ES-I3 (cell line): ENCODE results near the gene GPX5.
"Not testable (repeated sequence)": the region's sequence is repeated elsewhere in the genome, so short reads cannot be mapped to it uniquely, and the experiment has no call there.

ENCODE experiments used
- H3K36me3 ChIP-seq: 2 replicates; pipeline ENCODE4 v1.6.1; 2013; ENCODE audit warnings: mild to moderate bottlenecking, low read length, control low read depth, moderate library complexity; ENCODE audit not compliant: insufficient read depth
- H3K4me1 ChIP-seq: 2 replicates; pipeline ENCODE4 v1.6.1; 2013; ENCODE audit warnings: mild to moderate bottlenecking, control low read depth, low read length; ENCODE audit not compliant: insufficient read depth
- H3K9ac ChIP-seq: 2 replicates; pipeline ENCODE4 v1.6.1; 2013; ENCODE audit warnings: low read depth, mild to moderate bottlenecking, low read length, moderate library complexity
- H3K9me3 ChIP-seq: 2 replicates; pipeline ENCODE4 v1.6.1; 2013; ENCODE audit warnings: mild to moderate bottlenecking, low read length, moderate library complexity; ENCODE audit not compliant: control insufficient read depth, insufficient read depth

GPX5 gene

GRCh38 chr6:28534875-28535274 lies 9.2 kb downstream of the GPX5 start:
- H3K9ac ChIP-seq: no peak overlapping the region
- no peaks in the 10 kb centered on the region for H3K36me3 ChIP-seq
- 0 out of 2 replicates have a peak, but pooled peaks cover 5% of the 10 kb centered on the region for H3K4me1 ChIP-seq
- no peaks in the 10 kb centered on the region for H3K9me3 ChIP-seq

DNA sequence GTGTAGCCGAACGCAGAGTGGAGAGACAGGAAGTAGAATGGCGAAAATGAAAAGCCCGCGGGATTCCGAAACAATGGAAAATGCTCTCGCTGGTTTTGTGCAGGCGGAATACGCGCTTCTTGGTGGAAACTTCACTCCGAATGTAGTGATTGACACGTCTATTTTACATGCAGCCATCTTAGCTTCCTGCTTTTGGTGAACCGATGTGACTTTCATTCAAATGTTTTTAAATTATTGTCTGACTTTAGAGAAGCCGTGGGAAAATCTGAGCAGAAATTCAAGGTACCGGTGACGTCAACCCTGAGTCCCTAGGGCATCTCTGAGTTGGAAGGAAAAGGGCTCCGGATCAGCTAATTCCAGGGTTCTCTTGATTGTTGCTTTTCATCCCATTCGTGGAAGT lies 11.4 kb downstream of the GPX5 start:
- H3K9me3 ChIP-seq: no peaks in the 10 kb centered on the region
- no peaks in the 10 kb centered on the region for H3K4me1 ChIP-seq
- H3K9ac ChIP-seq: peak overlapping the region; percentile 87
- no peaks in the 10 kb centered on the region for H3K36me3 ChIP-seq

DNA sequence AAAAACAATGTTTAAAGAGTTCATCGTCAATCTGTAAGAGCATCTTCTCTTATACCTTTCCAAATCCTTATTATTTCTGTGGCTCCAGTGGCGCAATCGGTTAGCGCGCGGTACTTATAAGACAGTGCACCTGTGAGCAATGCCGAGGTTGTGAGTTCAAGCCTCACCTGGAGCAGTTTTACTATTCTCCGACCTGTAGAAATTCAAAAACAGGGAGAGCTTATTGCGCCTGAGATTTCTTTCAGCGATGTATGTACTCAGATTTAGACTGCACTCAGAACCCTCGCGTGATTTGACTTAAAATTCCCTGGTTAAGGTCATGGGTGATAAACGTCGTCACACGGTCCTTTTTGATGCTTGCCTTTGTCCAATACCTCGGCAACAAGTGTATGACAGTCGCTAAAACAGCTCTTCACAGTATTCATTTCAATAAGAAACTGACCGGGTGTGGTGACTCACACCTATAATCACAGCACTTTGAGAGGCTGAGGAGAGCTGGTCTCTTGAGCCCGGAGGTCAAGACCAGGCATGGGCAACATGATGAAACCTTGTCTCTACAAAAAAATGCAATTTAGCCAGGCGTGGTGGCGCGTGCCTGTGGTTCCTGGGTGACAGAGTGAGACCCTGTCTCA lies 11.9 kb downstream of the GPX5 start:
- no peaks in the 10 kb centered on the region for H3K4me1 ChIP-seq
- no peaks in the 10 kb centered on the region for H3K9me3 ChIP-seq
- no peaks in the 10 kb centered on the region for H3K36me3 ChIP-seq
- H3K9ac ChIP-seq: peak overlapping the region; percentile 87

DNA sequence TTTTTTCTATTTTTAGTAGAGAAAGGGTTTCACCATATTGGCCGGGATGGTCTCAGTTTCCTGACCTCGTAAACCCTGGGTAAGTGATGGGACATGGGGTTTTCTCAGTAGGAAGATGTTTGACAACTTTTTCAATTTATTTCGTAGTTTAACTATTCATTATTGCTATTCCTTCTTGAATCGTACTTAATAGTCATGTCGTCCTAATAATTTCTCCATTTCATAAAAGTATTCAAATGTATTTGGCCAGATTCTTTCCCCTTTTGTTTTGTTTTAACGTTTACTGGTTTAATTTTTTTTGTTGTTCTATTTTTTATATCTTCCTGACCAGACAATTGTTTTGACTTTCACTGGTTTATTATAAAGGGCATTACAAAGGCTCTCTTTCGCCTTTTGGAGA lies 16.3 kb downstream of the GPX5 start:
- Histone ChIP-seq H3K9me3 (no peaks in the 10 kb centered on the region), H3K9ac (peak overlapping the region; percentile 63), H3K4me1 (no peaks in the 10 kb centered on the region), H3K36me3 (no peaks in the 10 kb centered on the region)

DNA sequence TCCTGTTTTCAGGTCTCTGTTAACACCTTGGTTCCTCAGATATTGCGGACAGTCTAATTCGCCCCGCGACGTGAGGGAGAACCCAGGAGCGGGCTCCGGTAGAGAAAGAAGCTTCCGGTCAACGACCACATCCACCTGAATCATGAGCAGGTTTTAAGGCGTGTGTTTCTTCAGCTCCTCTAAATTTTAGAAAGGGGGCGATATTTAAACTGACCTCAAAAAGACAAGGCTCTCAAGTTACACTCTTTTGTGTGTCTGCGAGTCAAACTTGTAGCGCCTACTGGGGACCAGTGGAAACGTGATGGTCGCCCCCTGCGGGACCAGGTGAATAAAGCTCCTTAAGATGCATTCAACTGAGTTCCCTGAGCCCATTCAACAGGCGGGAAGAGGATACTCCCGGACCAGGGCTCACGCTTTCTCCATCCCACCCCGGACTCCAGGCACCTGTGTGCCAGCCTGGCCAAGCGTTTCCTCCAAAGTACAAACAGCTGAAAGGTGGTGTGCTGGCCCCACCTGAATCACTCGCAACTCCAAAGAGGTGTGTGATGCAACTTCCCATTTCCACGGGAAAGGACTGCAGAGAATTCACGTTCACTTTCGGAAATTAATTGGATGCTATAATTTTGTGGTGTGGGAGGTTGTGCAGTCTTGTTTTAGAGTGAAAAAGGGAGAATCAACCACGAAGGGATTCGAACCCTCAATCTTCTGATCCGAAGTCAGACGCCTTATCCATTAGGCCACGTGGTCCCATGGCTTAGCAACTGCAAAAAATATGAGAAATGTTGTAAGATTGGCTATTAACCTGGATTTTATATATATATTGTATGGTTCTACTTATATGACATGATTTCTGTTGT lies 17.0 kb downstream of the GPX5 start:
- Histone ChIP-seq H3K9ac (peak overlapping the region; percentile 63), H3K36me3 (no peaks in the 10 kb centered on the region), H3K9me3 (no peaks in the 10 kb centered on the region), H3K4me1 (no peaks in the 10 kb centered on the region)

GRCh38 chr6:28543651-28544610 lies 18.2 kb downstream of the GPX5 start:
- H3K4me1 ChIP-seq: no peaks in the 10 kb centered on the region
- H3K9ac ChIP-seq: peak overlapping the region; percentile 63
- no peaks in the 10 kb centered on the region for H3K36me3 ChIP-seq
- no peaks in the 10 kb centered on the region for H3K9me3 ChIP-seq

- H3K36me3 ChIP-seq: no peaks in the 10 kb centered on the region
- no peak overlapping the region for H3K9ac ChIP-seq
- no peaks in the 10 kb centered on the region for H3K4me1 ChIP-seq
- no peaks in the 10 kb centered on the region for H3K9me3 ChIP-seq
Observed at GRCh38 chr6:28545955-28546354, 20.3 kb downstream of the GPX5 start.

DNA sequence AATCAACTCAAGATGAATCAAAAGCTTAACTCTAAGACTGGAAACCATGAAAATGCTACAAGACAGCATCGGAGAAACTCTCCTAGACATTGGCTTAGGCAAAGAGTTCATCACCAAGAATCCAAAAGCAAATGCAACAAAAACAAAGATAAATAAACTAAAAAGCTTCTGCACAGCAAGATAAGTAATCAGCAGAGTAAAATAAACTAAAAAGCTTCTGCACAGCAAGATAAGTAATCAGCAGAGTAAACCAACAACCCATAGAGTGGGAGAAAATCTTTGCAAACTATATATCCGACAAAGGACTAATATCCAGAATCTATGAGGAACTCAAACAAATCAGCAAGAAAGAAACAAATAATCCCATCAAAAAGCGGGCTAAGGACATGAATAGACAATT lies 21.3 kb downstream of the GPX5 start:
- not testable (repeated sequence) for H3K9ac ChIP-seq, H3K36me3 ChIP-seq, H3K4me1 ChIP-seq, H3K9me3 ChIP-seq

- H3K9ac ChIP-seq: no peak overlapping the region
- no peaks in the 10 kb centered on the region for H3K36me3 ChIP-seq
- no peaks in the 10 kb centered on the region for H3K9me3 ChIP-seq
- H3K4me1 ChIP-seq: no peaks in the 10 kb centered on the region
Observed at GRCh38 chr6:28551891-28552666, 26.4 kb downstream of the GPX5 start.

DNA sequence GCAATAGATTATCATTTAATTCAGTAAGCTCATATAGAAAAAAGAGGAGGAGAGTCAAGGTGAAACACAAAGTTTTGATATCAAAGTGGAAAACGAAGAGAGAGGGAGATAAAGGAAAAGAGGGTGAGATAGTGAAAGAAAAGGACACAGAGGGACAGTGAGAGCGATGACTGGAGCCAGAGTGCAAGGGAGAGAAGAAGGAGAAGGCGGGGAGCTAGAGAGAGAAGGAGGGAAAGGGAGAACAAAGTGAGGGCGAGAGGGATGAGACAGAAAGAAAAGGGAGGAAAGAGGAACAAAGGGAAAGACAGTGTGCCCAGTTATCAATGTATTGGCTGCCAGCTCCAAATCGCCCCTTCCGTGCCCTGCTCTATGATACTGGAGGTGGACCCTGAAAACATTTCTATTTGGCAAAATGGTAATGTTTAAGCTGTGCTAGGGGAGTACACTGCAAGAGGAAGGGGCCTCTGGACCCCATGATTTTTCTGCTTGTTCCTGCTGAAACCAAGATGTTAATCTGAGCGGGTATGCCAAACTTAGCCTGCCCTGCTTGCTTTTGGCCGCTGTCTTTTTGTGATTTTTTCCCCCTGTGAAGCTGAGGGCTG lies 27.8 kb downstream of the GPX5 start:
- Histone ChIP-seq H3K4me1 (no peaks in the 10 kb centered on the region), H3K9ac (peak overlapping the region; percentile 53; the same call in 1 of the 2 replicates), H3K36me3 (no peaks in the 10 kb centered on the region), H3K9me3 (no peaks in the 10 kb centered on the region)

DNA sequence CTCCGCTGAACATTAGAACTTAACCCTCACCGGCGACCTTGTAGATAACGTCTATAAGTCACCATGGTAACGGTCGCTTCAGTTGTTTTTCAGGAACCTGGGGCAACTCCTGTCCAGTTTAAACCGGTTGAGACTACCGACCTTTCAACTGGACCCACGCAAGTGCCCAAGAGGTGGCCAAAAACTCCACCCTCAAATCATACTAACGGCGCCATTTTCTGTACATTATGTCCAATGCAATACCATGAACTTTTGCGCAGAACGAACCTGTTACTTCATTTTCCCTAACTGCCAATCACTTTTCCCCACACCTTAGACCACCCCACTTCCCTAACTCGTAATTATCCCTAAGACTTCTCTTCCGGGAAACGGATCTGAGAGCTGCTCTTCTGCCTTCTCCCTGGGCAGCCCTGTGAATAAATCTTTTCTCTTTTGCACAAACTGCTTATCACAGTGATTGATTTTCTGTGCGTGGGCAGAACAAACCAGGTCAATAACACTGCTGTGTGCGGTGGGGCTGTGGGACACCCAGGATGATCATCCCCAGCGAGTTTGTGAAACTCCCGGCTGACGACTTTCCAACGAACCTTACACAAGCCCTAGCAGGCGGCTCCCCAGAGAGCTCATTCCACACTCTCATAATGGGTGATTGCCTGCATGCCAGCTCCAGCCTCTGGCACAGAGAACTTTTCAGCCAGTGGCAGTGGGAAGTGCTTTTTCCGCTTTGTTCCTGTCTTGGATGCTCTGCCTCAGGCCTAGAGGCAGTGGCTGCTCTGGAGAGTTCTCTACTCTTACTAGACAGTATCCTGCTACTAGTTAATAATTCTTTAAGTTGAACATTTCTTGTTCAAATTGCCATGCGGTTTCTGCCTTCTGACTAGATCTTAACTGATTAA lies 28.6 kb downstream of the GPX5 start:
- peak overlapping the region; percentile 53; the same call in 1 of the 2 replicates for H3K9ac ChIP-seq
- no peaks in the 10 kb centered on the region for H3K9me3 ChIP-seq
- H3K4me1 ChIP-seq: no peaks in the 10 kb centered on the region
- H3K36me3 ChIP-seq: no peaks in the 10 kb centered on the region

- H3K9ac ChIP-seq: no peak overlapping the region
- H3K9me3 ChIP-seq: no peaks in the 10 kb centered on the region
- H3K4me1 ChIP-seq: no peaks in the 10 kb centered on the region
- no peaks in the 10 kb centered on the region for H3K36me3 ChIP-seq
Observed at GRCh38 chr6:28555136-28555535, 29.5 kb downstream of the GPX5 start.

DNA sequence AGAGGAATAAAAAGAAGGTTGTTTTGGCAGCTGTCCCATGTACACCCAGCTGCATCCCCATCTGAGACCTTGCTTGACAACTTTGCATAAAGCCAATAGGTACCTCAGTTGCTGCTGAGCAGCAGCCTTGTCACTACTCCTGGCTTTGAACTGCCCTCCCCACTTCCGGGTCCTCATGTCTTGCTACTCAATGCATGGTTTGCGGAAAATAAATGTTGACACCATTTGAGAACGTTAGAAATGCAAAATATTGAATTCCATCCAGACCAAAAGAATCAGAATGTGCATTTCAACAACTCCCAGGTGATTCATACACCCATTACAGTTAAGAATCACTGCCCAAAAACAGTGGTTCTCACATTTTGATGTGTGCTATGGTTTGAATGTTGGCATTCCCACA lies 32.9 kb downstream of the GPX5 start:
- H3K4me1 ChIP-seq: no peaks in the 10 kb centered on the region
- no peaks in the 10 kb centered on the region for H3K36me3 ChIP-seq
- H3K9ac ChIP-seq: no peak overlapping the region

More for the DNA sequence above, 32.9 kb downstream of the GPX5 start:
- H3K9me3 ChIP-seq: no peaks in the 10 kb centered on the region
